ENCODE measurements around the gene CLCA2. TPM values are rescaled to one million over a fixed set of nuclear protein-coding genes. Genes with fewer than 3 reads are reported as not detected.

The CLCA2 gene
- total RNA-seq, 1 donor from 2014 or later: not detected

DNA sequence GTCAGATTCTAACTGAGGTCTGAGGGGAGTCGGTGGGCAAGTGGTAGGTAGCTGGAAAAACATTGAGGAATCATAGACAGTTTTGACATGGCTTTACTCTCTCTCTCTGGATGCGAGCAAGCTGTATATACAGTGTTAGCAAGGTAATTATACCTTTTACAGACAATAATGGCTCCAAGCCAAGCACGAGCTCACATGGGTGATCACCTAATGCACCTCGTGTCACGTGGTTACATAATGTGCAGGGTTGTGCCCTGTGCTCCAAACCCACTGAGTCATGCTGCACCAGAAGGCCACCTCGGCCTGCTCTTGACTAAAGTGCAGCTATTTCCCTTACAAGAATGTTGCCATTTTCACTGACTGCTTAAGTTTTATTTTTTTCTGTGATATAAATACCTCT, 7.6 kb upstream of the CLCA2 start:
- Mint-ChIP-seq H3K36me3 (ENCODE audit: low read depth) (no peaks in the 10 kb centered on the region), H3K27ac (ENCODE audit: unreplicated experiment) (no peak overlapping the region), H3K4me1 (peaks cover 2% of the 10 kb centered on the region), H3K9me3 (no peaks in the 10 kb centered on the region), H3K27me3 (ENCODE audit: low read depth) (no peaks in the 10 kb centered on the region), H3K4me3 (no peak overlapping the region)
- no peak for DNase-seq (ENCODE audit: low read depth, low spot score)
- TF ChIP-seq, protein P1, sequence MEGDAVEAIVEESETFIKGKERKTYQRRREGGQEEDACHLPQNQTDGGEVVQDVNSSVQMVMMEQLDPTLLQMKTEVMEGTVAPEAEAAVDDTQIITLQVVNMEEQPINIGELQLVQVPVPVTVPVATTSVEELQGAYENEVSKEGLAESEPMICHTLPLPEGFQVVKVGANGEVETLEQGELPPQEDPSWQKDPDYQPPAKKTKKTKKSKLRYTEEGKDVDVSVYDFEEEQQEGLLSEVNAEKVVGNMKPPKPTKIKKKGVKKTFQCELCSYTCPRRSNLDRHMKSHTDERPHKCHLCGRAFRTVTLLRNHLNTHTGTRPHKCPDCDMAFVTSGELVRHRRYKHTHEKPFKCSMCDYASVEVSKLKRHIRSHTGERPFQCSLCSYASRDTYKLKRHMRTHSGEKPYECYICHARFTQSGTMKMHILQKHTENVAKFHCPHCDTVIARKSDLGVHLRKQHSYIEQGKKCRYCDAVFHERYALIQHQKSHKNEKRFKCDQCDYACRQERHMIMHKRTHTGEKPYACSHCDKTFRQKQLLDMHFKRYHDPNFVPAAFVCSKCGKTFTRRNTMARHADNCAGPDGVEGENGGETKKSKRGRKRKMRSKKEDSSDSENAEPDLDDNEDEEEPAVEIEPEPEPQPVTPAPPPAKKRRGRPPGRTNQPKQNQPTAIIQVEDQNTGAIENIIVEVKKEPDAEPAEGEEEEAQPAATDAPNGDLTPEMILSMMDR (conservative IDR thresholded peaks at IDR 0.05): no peak

DNA sequence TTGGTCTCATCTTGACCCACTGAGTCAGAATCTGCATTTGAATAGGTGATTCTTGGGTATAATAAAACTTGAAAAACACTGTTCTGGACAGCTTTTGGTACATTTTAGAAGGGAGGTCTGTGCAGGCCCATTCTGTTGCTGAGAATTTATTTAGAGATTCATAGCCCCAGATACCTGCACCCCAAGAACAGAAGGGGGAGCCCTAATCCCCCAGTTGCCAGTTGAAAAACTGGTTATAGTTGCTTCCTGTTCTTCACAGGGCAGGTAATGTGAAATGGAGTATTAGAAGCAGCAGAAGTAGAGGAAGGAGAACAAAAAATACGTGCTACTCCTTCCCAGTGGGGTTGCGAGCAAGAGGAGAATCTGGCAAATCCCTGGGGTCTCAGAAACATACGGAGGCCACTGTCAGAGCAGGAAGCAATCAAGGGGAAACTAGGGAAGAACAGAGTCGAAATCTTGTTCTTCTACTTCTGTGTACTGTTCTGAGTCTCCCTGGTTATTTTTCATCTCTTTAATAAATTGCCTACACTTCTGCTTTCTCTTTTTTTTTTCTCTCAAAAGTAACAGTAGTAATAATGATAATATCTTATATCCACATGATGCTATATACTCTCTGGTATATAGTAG, 4.6 kb upstream of the CLCA2 start:
- no peak overlapping the region for H3K27ac Mint-ChIP-seq (ENCODE audit: unreplicated experiment)
- H3K9me3 Mint-ChIP-seq: no peaks in the 10 kb centered on the region
- TF ChIP-seq, protein P1 (conservative IDR thresholded peaks at IDR 0.05): peak; percentile 46
- no peak overlapping the region for H3K4me3 Mint-ChIP-seq
- H3K36me3 Mint-ChIP-seq (ENCODE audit: low read depth): no peaks in the 10 kb centered on the region
- H3K27me3 Mint-ChIP-seq (ENCODE audit: low read depth): no peaks in the 10 kb centered on the region
- no peak for DNase-seq (ENCODE audit: low read depth, low spot score)
- H3K4me1 Mint-ChIP-seq: peaks cover 3% of the 10 kb centered on the region

DNA sequence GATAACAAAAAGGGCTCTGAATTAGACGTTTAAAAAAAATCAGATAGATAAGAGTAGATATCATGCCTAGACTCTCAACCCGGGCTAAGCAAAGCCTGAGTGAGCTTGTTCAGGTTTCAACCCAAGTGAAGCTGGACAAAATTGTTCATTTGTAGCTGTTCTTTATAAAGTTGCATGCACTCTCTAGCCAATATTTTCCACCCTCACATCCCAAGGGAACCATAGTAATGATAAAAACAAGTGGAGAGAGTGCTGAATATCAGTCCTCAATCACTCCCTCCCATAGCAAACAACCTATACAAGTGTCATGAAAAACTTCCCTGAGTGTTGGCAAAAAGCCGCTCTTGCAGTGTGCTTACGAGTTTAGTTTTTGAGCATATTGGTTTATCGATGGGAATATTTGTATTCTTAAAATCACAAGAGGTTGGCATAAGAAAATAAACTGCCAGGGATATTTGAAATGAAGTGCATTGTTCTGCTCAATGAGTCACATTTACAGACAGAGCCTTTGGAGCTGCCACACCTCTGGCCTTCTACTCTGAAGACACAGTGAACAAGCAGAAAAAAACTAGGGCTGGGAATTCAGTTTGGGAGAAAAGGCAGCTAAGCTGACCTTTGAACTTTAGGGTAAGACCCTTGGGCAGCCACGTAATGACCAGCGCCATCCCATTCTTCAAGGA, 2.2 kb upstream of the CLCA2 start:
- Mint-ChIP-seq H3K27ac (ENCODE audit: unreplicated experiment) (no peak overlapping the region), H3K27me3 (ENCODE audit: low read depth) (no peaks in the 10 kb centered on the region), H3K4me1 (peaks cover 3% of the 10 kb centered on the region), H3K36me3 (ENCODE audit: low read depth) (no peaks in the 10 kb centered on the region), H3K9me3 (no peaks in the 10 kb centered on the region), H3K4me3 (no peak overlapping the region)
- DNase-seq (ENCODE audit: low read depth, low spot score): no peak
- TF ChIP-seq, protein P1 (conservative IDR thresholded peaks at IDR 0.05): no peak

- DNase-seq (ENCODE audit: low read depth, low spot score): no peak
- H3K36me3 Mint-ChIP-seq (ENCODE audit: low read depth): no peaks in the 10 kb centered on the region
- no peak overlapping the region for H3K27ac Mint-ChIP-seq (ENCODE audit: unreplicated experiment)
- H3K27me3 Mint-ChIP-seq (ENCODE audit: low read depth): no peaks in the 10 kb centered on the region
- H3K4me3 Mint-ChIP-seq: no peak overlapping the region
- H3K9me3 Mint-ChIP-seq: no peaks in the 10 kb centered on the region
- TF ChIP-seq, protein P1 (conservative IDR thresholded peaks at IDR 0.05): no peak
- peaks cover 3% of the 10 kb centered on the region for H3K4me1 Mint-ChIP-seq
Observed at GRCh38 chr1:86423473-86423872, 498 bp upstream of the CLCA2 start.

DNA sequence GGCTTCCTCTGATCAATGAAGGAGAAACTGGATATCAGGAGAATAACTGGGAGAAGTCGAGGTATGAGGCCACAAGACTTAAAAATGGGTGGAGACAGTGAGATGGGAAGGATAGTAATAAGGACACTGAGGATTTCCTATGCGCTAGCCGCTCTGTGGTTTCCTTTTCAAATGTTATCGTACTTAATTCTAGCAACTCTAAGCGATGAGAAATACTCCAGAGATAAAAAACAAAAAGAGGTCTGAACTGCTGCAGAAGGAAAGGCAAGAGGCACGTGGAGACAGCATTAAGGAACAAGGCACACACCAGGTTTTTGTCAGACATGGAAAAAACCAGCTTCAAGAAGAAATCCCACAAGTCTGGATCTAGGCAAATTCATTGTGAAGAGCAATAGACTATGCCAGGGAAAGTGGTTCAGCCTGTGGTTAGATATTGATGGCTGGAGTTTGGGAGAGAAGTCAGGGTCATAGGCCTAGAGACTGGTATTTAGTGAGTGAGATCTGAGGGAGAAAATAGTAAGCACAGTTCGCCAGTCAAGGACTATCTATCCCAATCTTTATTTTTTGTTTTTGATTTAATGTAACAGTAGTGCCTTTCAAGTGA, 5.3 kb downstream of the CLCA2 start:
- H3K36me3 Mint-ChIP-seq (ENCODE audit: low read depth): no peaks in the 10 kb centered on the region
- no peaks in the 10 kb centered on the region for H3K4me1 Mint-ChIP-seq
- H3K4me3 Mint-ChIP-seq: no peak overlapping the region
- H3K9me3 Mint-ChIP-seq: no peaks in the 10 kb centered on the region
- TF ChIP-seq, protein P1 (conservative IDR thresholded peaks at IDR 0.05): no peak
- H3K27me3 Mint-ChIP-seq (ENCODE audit: low read depth): no peaks in the 10 kb centered on the region
- H3K27ac Mint-ChIP-seq (ENCODE audit: unreplicated experiment): no peak overlapping the region
- no peak for DNase-seq (ENCODE audit: low read depth, low spot score)
